Stimulated activated CD4-positive, alpha-beta T cell treated with anti-CD3 and anti-CD28 coated beads, Interleukin-1b, Interleukin-23, amount 100 ng/mL, for 48 hours (primary cell): ENCODE measurements around the gene MLX.
"Not testable (repeated sequence)": the region's sequence is repeated elsewhere in the genome, so short reads cannot be mapped to it uniquely, and the experiment has no call there.

Source experiments
- DNase-seq: peaks from one replicate; pipeline ENCODE4 v3.0.0-alpha.2; 2020

The MLX gene

DNA sequence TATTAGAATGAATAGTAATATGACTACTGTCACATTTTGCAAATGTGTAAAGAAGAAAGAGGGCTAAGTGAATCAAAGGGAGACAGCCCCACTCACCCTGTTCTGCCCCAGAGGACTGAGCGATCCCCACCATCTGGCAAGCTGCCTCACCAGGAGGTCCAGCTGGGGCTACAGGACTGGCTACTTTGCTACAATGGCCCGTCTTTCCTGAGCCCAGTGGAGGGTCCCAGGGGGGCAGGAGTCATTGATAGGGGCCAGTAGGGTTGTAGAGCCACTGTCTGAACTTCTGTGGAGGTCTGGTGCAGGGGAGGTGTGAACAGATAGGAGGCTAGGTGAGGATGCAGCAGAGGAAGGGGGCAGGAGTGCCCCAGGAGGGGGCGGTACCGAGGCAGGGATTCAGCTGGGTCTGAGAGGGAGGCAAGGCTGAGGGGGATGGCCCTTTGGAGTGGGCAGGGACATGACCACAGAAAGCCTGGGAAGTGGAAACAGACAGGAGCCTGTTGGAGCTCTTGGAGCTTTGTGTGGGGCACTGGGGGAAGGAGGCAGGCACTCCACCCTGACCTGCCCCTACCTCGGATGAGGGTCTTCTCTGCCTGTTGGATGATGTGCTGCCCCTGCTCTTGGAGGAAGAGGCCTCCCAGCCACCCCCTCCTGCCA lies 10.8 kb upstream of the MLX start:
- DNase-seq = not testable (repeated sequence)

DNA sequence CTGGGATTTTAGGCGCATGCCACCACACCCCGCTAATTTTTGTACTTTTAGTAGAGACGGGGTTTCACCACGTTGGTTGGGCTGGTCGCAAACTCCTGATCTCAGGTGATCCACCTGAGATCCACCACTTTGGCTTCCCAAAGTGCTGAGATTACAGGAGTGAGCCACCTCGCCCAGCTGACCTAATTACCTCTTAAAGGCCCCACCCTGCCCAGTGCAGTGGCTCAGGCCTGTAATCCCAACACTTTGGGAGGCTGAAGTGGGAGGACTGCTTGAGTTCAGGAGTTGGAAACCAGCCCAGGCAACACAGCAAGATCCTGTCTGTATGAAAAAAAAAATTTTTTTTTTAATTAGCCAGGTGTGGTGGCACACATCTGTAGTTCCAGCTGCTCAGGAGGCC lies 7.8 kb upstream of the MLX start:
- no peak for DNase-seq

DNA sequence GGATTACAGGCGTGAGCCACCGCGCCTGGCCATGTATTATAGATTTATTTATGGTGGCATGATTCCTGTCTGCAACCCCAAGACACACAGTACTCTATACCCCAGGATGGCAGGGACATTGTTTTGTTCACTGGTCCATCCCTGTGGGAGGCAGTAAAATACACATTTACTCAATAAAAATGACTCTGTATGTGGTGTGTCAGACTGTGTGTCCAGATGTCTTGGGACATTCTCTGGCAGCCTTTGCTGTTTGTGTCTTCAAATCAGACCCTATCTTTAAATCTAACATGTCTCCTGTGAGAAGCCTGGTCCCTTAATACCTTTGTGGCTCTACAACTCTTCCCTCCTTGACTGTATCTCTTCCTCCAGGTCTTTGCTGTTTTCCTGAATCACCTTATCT lies 6.7 kb upstream of the MLX start:
- DNase-seq = no peak

DNA sequence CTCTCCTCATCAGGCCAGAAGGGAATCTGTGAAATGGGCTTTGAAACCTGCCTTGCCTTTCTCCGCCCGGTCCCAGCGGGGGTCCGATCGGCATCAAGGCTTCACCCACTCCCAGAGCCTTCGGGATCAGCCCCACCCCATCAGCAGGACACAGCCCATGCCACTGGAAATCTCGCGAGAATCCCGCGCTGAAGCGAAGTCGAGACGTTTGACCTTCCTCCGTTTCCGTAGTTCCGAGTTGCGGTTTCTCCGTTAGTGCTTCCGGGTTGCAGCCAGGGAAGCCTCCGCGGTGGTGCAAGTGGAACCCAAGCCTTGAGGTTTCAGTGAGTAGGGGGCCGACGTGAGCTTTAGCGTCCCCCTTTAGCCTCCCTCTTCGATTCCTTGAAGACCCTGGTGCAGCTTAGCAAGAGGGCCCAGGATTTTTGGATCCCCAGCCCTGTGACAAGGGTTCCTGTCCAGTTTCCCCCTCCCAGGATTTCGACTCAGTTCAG lies 5.0 kb upstream of the MLX start, which contains the start of gene COASY:
Gene COASY, plus strand, starts transcription at position 252 of the 491 bp plus-strand sequence. CDS start 475 bp downstream, outside the sequence.
- peak; percentile 94 for DNase-seq

DNA sequence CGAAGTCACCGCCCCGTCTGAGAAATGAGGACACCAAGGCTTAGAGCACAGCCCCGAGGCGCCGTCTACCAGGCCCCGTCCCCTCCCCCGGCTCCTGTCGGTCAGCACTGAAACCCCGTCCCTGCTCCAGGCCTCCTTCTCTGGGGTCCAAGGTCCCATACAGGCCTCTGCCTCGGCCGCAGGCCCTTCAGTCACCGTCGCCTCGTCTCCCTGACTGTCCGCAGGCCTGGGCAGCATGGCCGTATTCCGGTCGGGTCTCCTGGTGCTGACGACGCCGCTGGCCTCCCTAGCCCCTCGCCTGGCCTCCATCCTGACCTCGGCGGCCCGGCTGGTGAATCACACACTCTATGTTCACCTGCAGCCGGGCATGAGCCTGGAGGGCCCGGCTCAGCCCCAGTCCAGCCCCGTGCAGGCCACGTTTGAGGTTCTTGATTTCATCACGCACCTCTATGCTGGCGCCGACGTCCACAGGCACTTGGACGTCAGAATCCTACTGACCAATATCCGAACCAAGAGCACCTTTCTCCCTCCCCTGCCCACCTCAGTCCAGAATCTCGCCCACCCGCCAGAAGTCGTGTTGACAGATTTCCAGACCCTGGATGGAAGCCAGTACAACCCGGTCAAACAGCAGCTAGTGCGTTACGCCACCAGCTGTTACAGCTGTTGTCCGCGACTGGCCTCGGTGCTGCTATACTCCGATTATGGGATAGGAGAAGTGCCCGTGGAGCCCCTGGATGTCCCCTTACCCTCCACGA lies 4.3 kb upstream of the MLX start:
- DNase-seq = peak; percentile 50

DNA sequence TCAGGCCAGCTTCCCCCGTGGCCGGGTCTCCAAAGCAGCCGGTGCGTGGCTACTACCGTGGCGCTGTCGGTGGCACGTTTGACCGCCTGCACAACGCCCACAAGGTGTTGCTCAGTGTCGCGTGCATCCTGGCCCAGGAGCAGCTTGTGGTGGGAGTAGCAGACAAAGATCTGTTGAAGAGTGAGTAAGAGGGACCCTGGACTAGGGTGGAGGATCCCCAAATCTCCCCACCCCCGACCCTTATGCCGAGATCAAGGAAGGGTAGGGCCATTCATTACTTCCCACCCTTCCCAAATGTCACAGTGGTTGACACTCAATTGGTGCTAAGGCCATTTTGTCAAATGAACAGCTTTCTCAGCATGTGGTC lies 3.8 kb upstream of the MLX start:
- no peak for DNase-seq

DNA sequence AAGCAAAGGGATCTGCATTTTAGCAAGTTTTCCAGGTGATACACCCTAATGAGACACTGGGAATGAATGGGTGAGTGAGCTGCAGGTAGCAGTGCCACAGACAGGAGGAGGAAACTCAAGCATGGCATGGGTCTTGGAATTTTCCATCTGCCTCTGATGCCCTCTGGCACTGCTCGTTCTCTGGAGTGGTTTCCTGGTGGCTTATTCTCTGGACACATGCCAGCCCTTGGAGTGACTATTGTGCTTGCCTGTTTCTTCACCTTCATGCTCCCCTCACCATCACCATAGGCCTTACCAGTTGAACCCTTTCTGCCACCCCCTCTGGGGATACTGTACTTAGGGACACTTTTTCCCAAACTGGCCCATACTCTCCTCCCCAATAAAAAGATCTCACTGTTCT lies 3.4 kb upstream of the MLX start:
- DNase-seq = no peak

DNA sequence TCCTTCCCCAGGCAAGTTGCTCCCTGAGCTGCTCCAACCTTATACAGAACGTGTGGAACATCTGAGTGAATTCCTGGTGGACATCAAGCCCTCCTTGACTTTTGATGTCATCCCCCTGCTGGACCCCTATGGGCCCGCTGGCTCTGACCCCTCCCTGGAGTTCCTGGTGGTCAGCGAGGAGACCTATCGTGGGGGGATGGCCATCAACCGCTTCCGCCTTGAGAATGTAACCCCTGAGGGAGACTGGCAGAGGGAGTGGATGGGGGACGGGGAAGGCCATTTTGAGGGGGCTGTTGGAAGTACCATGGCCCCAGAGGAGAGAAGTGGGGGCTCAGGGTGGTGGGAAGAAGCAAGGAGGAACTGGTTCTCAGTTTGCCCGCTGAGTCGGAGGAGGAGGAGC lies 3.0 kb upstream of the MLX start:
- DNase-seq = no peak

DNA sequence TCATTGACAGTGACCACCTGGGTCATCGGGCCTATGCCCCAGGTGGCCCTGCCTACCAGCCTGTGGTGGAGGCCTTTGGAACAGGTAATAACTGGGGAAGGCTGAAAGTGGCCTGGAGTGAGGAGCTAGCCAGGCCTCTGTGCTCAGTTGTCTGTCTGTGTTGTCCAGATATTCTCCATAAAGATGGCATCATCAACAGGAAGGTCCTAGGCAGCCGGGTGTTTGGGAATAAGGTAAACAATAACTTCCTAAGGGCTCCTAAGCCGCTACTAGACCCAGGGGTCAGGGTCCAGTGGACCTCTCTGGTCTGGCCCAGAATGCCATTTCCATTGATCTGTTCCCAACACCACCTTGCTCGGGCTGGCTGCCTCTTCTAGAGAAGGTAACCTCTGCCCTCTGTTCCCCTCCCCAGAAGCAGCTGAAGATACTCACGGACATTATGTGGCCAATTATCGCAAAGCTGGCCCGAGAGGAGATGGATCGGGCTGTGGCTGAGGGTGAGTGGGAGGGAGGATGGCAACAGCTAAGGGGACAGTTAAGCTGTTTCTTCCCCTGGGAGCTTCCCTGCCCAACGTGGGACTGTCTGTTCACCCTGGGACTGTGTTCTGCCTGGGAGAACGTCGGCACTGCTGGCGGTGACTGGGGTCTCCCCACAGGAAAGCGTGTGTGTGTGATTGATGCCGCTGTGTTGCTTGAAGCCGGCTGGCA lies 1.9 kb upstream of the MLX start:
- no peak for DNase-seq

DNA sequence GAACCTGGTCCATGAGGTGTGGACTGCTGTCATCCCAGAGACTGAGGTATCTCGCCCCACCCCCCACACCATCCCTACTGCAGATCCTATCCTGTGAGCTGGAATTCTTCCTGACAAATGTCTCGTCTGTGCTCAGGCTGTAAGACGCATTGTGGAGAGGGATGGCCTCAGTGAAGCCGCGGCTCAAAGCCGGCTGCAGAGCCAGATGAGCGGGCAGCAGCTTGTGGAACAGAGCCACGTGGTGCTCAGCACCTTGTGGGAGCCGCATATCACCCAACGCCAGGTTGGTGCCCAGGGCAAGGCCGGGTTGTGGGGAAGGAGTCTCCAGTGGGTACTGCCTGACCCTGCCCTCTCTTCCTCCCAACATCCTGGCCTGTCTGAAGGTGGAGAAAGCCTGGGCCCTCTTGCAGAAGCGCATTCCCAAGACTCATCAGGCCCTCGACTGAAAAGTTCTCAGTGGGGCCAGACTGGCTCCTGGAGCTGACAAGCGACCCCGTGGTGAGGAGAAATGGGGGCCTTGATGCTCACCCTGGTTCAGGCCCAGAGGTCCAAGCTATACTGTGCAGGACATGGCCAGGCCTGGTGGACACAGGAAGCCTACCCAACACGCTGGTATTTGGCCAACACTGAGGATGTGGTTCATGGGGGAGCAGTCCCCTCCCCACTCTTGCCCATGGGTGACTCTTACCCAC lies 1.2 kb upstream of the MLX start:
- DNase-seq = no peak

DNA sequence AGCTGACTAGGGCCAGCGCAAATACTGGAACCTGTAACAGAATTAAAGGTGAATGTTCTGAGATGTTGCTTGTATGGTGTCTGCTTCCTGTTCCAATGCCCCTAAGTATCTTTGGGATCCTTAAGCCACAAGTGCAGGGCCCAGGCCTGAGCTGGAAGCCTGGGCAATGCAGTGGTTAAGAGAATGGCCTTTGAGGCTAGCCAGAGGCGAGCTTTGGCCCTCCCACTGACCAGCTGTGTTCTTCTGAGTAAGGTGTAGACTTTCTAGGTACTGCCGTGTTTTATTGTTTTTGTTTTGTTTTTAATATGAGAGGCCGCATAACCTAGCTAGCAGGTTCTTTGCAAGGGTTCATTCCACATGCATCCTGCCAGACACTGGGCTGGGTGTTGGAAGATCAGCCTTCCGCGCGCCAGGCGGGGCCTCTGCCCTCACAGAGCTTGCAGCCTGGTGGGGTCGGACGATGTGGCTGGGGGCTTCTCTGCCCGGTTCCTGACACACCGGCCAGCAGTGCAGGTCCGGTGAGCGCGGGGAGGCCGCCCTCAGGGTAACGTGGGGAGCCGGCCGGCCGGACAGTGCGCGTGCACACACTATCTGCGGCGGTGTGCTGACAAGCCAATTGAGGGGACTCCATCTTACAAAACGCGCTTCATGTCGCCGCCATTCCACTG lies 551 bp upstream of the MLX start:
- no peak for DNase-seq

DNA sequence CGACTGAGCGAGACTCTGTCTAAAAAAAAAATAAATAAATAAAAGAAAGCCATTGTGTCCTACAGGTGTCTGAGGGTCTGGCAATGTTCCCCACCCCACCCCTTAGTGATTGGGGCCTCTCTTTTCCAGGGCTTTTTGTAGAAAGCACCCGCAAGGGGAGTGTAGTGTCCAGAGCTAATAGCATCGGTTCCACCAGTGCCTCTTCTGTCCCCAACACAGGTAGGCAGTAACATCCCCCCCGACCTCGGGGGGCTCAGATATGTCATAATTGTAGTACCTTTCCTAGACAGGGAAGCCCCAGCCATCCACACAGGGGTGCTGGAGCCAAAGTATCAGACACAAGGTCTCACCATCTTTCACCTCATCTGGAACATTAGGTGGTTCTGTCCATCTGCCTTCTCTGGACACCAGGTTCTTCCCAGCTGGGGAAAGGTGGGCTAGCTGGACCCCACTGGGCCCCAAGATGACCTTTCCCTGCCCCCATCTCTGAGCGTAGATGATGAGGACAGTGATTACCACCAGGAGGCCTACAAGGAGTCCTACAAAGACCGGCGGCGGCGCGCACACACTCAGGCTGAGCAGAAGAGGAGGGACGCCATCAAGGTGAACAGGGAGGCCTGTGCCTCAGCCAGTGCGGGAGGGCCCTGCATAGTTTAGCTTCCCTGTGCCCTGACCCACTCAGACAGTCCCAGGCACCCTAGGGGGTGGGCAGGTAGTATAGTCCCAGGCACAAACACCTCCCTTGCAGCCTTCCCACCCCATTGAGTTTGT lies 1.6 kb downstream of the MLX start:
- DNase-seq = no peak

DNA sequence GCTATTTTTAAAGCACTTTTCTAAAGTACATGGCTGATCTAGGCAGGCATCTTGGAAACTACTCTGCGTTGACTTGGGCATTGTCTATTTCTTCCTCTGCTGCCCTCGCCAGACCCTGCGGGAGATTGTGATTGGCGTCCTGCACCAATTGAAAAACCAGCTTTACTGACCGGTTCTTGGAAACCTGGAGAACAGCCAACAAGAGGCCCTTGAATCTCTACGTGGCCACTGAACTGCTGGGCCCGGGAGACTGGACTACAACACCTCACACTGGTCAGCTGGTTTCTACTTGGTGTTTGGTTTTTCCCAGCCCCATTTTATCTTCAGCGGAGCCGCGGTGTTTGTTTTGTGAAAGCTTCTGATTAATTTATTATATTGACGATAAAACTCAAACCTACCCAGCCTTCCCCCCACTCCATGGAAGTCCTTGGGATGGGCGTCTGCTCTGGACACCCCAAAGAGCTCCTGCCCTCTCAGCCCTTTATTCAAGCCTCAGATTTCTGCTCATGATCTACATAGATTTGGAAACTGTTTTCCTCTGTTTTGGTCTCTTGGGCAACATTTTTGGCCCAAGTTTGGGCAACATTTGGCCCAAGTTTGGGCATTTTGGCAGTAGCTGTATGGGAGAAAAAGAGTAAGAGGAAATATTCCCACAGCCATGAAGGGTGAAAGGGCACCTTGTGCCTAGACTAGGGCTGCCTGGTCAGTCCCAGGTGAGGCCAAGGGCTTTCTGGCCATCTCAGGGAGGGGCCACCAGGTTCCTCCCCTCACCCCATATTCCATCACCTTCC lies 4.7 kb downstream of the MLX start:
- no peak for DNase-seq

DNA sequence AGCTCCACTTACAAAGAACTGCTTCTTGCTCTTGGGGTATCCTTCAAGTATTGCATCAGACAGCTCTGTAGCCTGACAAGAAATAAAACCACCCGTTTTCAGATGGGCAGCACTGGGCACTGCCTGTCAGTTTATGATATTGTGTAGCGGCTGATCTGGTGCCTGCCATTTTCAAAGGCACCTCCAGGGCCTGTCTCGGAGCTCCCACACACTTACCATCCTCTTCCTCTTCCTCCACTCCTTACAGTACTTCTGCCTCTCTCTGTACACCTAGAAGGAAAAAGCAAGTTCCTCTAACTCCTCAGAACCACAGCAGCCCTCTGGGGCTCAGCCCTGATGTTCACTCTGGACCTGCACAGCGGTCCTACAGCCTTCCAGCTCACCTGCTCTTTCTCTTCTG lies 6.2 kb downstream of the MLX start:
- no peak for DNase-seq

DNA sequence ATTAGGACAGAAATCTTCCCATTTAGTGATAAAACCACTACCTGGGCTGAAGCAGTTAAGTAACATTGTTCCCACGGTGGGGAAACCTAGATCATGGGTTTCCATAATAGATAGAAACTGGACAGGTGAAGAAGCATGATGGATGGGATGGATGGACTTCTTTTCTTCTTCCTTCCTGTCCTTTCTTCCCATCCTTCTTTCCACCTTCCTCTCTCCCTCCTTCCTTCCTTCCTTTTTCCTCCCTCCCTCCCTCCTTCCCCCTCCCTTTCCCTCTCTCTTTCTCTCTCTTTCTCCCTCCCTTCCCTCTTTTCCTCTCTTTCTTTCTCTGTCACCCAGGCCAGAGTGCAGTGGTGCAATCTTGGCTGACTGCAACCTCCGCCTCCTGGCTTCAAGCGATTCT lies 7.6 kb downstream of the MLX start:
- no peak for DNase-seq

DNA sequence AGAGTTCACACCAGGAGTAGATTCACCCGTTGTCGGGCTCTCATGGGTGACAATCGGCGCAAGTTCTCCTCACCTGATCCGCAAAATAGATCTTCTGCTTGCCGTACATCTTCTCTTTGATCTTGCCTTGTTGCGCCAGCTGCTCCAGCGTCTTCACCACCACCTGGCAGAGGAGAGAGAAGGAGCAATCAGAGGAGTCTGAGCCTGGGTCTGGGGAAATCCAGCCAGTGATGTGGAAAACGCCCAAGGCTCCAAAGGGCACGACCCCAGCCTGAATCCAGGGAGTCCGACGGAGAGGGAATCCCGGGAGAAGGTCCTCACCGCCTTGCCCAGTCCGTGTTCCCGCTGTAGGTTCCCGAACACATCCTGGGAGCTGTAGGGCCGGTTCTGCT lies 10.2 kb downstream of the MLX start:
- no peak for DNase-seq

DNA sequence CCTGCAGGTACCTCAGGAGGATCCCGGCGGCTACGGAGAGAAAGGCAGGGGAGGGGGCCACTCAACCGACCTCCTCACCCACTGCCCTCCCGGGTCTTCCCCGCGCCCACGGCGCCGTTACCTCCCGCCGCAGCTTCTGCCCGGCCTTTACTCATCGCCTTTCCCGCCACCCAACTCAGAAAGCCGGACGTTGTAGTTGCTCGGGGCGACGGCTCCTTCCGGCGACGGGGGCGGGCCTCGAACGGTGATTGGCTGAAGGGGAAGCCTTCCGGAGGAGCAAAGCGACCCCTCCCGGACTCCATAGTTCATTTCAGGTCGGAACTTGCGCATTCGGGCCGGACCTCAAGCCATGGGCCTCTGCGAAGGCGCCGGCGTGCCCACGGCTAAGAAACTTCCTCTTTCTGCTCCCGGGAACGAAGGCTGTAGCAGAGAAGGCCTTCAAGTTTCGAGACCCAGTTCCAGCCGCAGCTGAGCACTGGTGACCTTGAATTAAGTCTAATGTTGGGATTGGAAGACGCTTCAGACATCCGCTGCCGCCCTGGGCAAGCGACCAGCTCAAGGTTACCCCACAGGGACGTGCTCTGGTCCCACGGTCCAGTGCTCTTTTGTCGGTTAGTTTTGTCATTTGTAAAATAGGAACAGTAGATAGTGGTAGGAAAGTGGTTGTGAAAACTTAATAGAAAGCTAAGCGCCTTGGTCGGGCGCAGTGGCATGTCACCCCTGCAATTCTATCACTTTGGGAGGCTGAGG lies 10.8 kb downstream of the MLX start, which contains the start of gene PSMC3IP:
Gene PSMC3IP, minus strand, starts transcription at position 198 of the 750 bp plus-strand sequence. Its CDS starts 43 bp downstream, at position 155.
- DNase-seq = peak; percentile 96

DNA sequence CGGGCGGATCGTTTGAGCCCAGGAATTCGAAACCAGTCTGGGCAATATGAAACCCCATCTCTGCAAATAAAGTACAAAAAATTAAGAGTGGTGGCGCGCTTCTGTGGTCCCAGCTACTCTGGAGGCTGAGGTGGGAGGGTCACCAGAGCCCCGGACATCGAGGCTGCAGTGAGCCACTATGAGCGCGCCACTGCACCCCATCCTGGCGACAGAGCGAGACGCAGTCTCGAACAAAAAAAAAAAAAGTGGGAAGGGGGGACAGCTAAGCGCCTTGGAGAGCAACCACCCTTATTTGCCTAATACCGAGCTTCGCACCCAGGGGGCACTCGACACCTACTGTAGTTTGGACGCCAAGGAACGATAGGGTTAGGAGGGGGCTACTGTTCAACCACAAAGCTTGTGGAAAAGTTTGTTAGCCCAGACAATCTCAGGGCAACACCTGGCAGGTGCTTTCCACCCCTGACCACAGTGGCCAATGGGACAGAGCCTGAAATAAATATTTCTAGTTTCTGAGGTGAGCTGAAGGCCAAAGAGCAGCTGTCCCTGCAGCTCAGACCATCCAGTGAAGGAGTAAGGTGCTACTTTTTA lies 11.5 kb downstream of the MLX start:
- DNase-seq = peak; percentile 71

DNA sequence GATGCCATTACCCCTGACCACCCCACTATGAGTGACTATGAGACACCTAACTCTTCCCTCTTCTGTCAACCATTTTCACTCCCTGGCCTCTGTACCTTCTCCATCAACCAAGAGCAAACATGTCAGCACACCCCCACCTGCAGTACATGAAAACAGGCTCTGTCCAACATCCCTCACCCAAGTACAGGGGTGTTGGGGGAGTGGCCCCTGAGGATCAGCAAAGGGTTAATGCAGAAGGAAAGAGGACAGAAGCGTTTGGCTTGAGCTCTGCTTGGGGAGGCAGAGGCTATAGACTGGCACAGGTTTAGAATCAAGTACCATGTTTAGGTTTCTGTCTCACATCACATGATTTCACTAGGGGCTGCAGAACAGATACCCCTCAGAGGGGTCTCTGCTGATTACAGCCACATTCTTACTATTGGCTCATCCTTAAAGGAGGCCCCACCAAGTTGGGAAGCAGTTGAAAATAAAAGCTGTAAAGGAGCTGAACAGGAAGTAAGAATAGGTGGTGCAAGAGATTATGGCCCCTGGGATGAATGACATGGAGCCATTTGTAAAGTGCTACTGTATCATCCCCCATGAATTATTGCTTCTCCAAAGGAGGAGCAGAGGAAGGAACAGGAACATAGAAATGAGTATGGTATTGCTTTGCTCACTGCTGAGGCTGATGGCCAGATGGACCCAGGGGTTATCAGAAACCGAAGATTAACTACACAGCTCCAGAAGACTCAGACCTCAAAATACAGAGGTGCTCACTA lies 13.1 kb downstream of the MLX start:
- DNase-seq = no peak
